Measurements from ENCODE around the gene NFIB. TPM values are rescaled to one million over a fixed set of nuclear protein-coding genes. Genes with fewer than 3 reads are reported as not detected.

NFIB gene
- polyA plus RNA-seq, 3 donors: not detected

DNA sequence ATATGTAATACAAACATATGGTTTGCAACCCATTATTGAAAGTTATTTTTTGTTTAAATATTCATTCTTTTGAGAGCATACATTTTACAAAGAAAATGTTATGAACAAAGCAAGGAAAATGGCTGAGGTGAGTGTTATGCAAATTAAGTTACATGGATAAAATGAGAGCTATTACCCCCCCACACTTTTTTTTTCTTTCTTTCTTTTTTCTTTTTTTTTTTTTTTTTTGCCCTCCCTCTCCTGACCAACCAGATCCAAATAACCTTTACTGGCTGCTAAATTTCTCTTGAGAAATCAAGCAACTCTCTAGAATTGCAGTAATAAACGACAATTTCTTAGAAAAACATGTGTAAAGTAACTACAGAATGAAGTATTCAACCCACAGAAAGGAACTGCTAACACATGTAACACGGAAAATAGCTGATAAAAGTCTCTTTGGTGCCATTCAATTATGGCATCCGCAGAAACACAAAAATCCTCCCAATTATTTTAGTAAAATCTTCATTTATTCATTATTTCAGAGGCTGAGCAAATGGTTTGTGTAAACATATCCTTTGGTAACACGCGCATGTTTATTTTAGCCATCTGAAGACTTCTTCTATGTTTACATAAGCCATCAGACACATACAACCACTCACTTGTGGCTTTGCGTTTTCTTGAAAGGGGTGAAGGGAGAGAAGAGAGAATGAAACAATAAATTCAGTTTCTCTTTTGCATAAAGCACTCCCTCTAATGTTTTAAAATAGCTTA lies 216.1 kb downstream of the NFIB start:
- no peak overlapping the region for H3K27ac ChIP-seq (ENCODE audit: low read depth in 1 of 2, low read length in 2 of 2)
- Mint-ChIP-seq H3K4me1 (no peaks in the 10 kb centered on the region), H3K27ac (no peak overlapping the region), H3K27me3 (ENCODE audit: low read depth in 3 of 3) (no peaks in the 10 kb centered on the region), H3K36me3 (no peaks in the 10 kb centered on the region), H3K4me3 (no peak overlapping the region), H3K9me3 (peaks cover 0 to 3% (median 0%) of the 10 kb centered on the region in 7 donors)
- no peaks in the 10 kb centered on the region for H4K20me1 ChIP-seq (ENCODE audit: insufficient read depth, low read length)
- no CpG with 5 or more reads among the region's 6 CpGs for WGBS (ENCODE audit: insufficient coverage)
- H3K4me2 ChIP-seq (replicated peaks; ENCODE audit: extremely low read depth, low read length, poor library complexity, severe bottlenecking): no peak overlapping the region
- H3K9ac ChIP-seq (ENCODE audit: insufficient read depth, low read length, poor library complexity, severe bottlenecking): no peak overlapping the region
- H3K4me1 ChIP-seq (ENCODE audit: control insufficient read depth in 1 of 2, insufficient read depth in 2 of 2, low read length in 2 of 2): no peaks in the 10 kb centered on the region
- intact Hi-C loops (cut with micrococcal nuclease): no loop called here
- no peaks in the 10 kb centered on the region for H3K9me3 ChIP-seq (replicated peaks in 1 of 2; ENCODE audit: control insufficient read depth in 1 of 2, insufficient read depth in 1 of 2, low read length in 2 of 2)
- DNase-seq: no peak
- H3K27me3 ChIP-seq (ENCODE audit: control insufficient read depth in 2 of 2, insufficient read depth in 2 of 2, low read length in 2 of 2): no peaks in the 10 kb centered on the region
- H3K36me3 ChIP-seq (replicated peaks in 1 of 2; ENCODE audit: control insufficient read depth in 1 of 2, insufficient read depth in 2 of 2, low read length in 2 of 2): no peaks in the 10 kb centered on the region
- no peak overlapping the region for H2AFZ ChIP-seq (ENCODE audit: insufficient read depth, low read depth, low read length, poor library complexity, severe bottlenecking)
- H3K4me3 ChIP-seq (replicated peaks in 1 of 3; ENCODE audit: low read depth in 2 of 3, low read length in 3 of 3): no peak overlapping the region
- H3K79me2 ChIP-seq (ENCODE audit: insufficient read depth, low read length): no peaks in the 10 kb centered on the region
- TF ChIP-seq, protein P1, sequence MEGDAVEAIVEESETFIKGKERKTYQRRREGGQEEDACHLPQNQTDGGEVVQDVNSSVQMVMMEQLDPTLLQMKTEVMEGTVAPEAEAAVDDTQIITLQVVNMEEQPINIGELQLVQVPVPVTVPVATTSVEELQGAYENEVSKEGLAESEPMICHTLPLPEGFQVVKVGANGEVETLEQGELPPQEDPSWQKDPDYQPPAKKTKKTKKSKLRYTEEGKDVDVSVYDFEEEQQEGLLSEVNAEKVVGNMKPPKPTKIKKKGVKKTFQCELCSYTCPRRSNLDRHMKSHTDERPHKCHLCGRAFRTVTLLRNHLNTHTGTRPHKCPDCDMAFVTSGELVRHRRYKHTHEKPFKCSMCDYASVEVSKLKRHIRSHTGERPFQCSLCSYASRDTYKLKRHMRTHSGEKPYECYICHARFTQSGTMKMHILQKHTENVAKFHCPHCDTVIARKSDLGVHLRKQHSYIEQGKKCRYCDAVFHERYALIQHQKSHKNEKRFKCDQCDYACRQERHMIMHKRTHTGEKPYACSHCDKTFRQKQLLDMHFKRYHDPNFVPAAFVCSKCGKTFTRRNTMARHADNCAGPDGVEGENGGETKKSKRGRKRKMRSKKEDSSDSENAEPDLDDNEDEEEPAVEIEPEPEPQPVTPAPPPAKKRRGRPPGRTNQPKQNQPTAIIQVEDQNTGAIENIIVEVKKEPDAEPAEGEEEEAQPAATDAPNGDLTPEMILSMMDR (IDR thresholded peaks at IDR 0.05): no peak

DNA sequence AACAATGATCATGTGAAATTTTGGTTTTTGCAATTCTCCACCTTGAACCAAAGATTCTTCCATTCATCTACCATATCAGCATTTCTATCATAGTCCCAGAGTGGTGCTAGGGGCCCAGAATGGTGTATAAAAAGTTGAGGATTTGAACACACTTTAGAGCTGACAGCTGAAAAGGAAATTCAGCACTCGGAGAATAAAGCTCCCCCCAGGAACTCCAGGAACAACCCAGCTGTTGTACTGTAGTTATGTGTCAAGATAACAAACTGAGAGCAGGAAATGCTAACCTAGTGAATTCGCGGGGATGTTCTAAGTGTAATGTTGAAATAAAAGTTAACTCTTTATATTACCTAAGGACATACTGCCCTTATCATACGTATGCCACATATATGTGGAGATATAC lies 216.7 kb downstream of the NFIB start:
- Histone ChIP-seq H3K27me3 (ENCODE audit: control insufficient read depth in 2 of 2, insufficient read depth in 2 of 2, low read length in 2 of 2) (no peaks in the 10 kb centered on the region), H3K36me3 (replicated peaks in 1 of 2; ENCODE audit: control insufficient read depth in 1 of 2, insufficient read depth in 2 of 2, low read length in 2 of 2) (no peaks in the 10 kb centered on the region), H3K9me3 (replicated peaks in 1 of 2; ENCODE audit: control insufficient read depth in 1 of 2, insufficient read depth in 1 of 2, low read length in 2 of 2) (no peaks in the 10 kb centered on the region), H3K27ac (ENCODE audit: low read depth in 1 of 2, low read length in 2 of 2) (no peak overlapping the region), H3K79me2 (ENCODE audit: insufficient read depth, low read length) (no peaks in the 10 kb centered on the region), H3K4me3 (replicated peaks in 1 of 3; ENCODE audit: low read depth in 2 of 3, low read length in 3 of 3) (no peak overlapping the region), H4K20me1 (ENCODE audit: insufficient read depth, low read length) (no peaks in the 10 kb centered on the region), H2AFZ (ENCODE audit: insufficient read depth, low read depth, low read length, poor library complexity, severe bottlenecking) (no peak overlapping the region), H3K4me1 (ENCODE audit: control insufficient read depth in 1 of 2, insufficient read depth in 2 of 2, low read length in 2 of 2) (no peaks in the 10 kb centered on the region), H3K9ac (ENCODE audit: insufficient read depth, low read length, poor library complexity, severe bottlenecking) (no peak overlapping the region), H3K4me2 (replicated peaks; ENCODE audit: extremely low read depth, low read length, poor library complexity, severe bottlenecking) (no peak overlapping the region)
- DNase-seq: no peak
- TF ChIP-seq, protein P1 (IDR thresholded peaks at IDR 0.05): no peak
- Mint-ChIP-seq H3K4me1 (no peaks in the 10 kb centered on the region), H3K27ac (no peak overlapping the region), H3K4me3 (no peak overlapping the region), H3K36me3 (no peaks in the 10 kb centered on the region), H3K9me3 (peaks cover 0 to 3% (median 0%) of the 10 kb centered on the region in 7 donors), H3K27me3 (ENCODE audit: low read depth in 3 of 3) (no peaks in the 10 kb centered on the region)
- WGBS (ENCODE audit: insufficient coverage): no CpG with 5 or more reads among the region's 4 CpGs
- intact Hi-C loops (cut with micrococcal nuclease): no loop called here

Measured in CD14-positive monocyte (primary cell).